Ishikawa (cell line): ENCODE results near the gene GPANK1.

ENCODE experiments used
- CREB1 ChIP-seq: IDR thresholded peaks from 2 replicates; pipeline ENCODE4 v1.6.1; 2012; ENCODE audit warnings: low read depth
- EGR1 ChIP-seq: IDR thresholded peaks from 2 replicates; pipeline ENCODE4 v1.6.1; 2012
- FOXM1 ChIP-seq: IDR thresholded peaks from 2 replicates; pipeline ENCODE4 v1.6.1; 2012; ENCODE audit warnings: low read depth, borderline replicate concordance
- RAD21 ChIP-seq: IDR thresholded peaks from 2 replicates; pipeline ENCODE4 v1.6.1; 2012; ENCODE audit warnings: low read depth
- TAF1 ChIP-seq: IDR thresholded peaks from 2 replicates; pipeline ENCODE4 v1.6.1; 2012; ENCODE audit warnings: low read depth, mild to moderate bottlenecking
- YY1 ChIP-seq: IDR thresholded peaks from 2 replicates; pipeline ENCODE4 v1.6.1; 2012; ENCODE audit warnings: low read depth
- TF ChIP-seq, protein P1 (sequence below): IDR thresholded peaks from 2 replicates; pipeline ENCODE4 v1.6.1; 2012; ENCODE audit warnings: low read depth, mild to moderate bottlenecking
- TF ChIP-seq, protein P2 (sequence below): IDR thresholded peaks from 2 replicates; pipeline ENCODE4 v1.6.1; 2012

GRCh38 chr6:31614075-31614619 lies 50.6 kb downstream of the GPANK1 start:
- TF ChIP-seq TAF1 (no peak), FOXM1 (no peak), CREB1 (no peak), EGR1 (no peak), YY1 (no peak), RAD21 (no peak)
- TF ChIP-seq, protein P1, sequence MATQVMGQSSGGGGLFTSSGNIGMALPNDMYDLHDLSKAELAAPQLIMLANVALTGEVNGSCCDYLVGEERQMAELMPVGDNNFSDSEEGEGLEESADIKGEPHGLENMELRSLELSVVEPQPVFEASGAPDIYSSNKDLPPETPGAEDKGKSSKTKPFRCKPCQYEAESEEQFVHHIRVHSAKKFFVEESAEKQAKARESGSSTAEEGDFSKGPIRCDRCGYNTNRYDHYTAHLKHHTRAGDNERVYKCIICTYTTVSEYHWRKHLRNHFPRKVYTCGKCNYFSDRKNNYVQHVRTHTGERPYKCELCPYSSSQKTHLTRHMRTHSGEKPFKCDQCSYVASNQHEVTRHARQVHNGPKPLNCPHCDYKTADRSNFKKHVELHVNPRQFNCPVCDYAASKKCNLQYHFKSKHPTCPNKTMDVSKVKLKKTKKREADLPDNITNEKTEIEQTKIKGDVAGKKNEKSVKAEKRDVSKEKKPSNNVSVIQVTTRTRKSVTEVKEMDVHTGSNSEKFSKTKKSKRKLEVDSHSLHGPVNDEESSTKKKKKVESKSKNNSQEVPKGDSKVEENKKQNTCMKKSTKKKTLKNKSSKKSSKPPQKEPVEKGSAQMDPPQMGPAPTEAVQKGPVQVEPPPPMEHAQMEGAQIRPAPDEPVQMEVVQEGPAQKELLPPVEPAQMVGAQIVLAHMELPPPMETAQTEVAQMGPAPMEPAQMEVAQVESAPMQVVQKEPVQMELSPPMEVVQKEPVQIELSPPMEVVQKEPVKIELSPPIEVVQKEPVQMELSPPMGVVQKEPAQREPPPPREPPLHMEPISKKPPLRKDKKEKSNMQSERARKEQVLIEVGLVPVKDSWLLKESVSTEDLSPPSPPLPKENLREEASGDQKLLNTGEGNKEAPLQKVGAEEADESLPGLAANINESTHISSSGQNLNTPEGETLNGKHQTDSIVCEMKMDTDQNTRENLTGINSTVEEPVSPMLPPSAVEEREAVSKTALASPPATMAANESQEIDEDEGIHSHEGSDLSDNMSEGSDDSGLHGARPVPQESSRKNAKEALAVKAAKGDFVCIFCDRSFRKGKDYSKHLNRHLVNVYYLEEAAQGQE: no peak
- TF ChIP-seq, protein P2, sequence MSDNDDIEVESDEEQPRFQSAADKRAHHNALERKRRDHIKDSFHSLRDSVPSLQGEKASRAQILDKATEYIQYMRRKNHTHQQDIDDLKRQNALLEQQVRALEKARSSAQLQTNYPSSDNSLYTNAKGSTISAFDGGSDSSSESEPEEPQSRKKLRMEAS: no peak
